ENCODE results near the gene CAMK1D.

The CAMK1D gene

GRCh38 chr10:12375076-12375504, 25.7 kb downstream of the CAMK1D start:
- DNase-seq (ENCODE audit: low read depth in 3 of 3): no peak

- no peak for DNase-seq (ENCODE audit: low read depth in 3 of 3)
These were observed 26.9 kb downstream of the CAMK1D start for GRCh38 chr10:12376211-12376610.

GRCh38 chr10:12377658-12378290, 28.4 kb downstream of the CAMK1D start:
- no peak for DNase-seq (ENCODE audit: low read depth in 3 of 3)

GRCh38 chr10:12380999-12381398, 31.7 kb downstream of the CAMK1D start:
- no peak for DNase-seq (ENCODE audit: low read depth in 3 of 3)

- DNase-seq (ENCODE audit: low read depth in 3 of 3): no peak
These were observed 32.3 kb downstream of the CAMK1D start for GRCh38 chr10:12381536-12382156.

- DNase-seq (ENCODE audit: low read depth in 3 of 3): no peak
These were observed 32.8 kb downstream of the CAMK1D start for GRCh38 chr10:12382157-12382548.

- DNase-seq (ENCODE audit: low read depth in 3 of 3): no peak
These were observed 33.7 kb downstream of the CAMK1D start for GRCh38 chr10:12382956-12383531.

- no peak for DNase-seq (ENCODE audit: low read depth in 3 of 3)
These were observed 35.6 kb downstream of the CAMK1D start for GRCh38 chr10:12384906-12385305.

- no peak for DNase-seq (ENCODE audit: low read depth in 3 of 3)
These were observed 38.3 kb downstream of the CAMK1D start for GRCh38 chr10:12387561-12388210.

- DNase-seq (ENCODE audit: low read depth in 3 of 3): no peak
These were observed 39.3 kb downstream of the CAMK1D start for GRCh38 chr10:12388671-12389070.

GRCh38 chr10:12389154-12389734, 39.9 kb downstream of the CAMK1D start:
- DNase-seq (ENCODE audit: low read depth in 3 of 3): no peak

GRCh38 chr10:12390733-12391132, 41.4 kb downstream of the CAMK1D start:
- no peak for DNase-seq (ENCODE audit: low read depth in 3 of 3)

GRCh38 chr10:12391206-12391605, 41.9 kb downstream of the CAMK1D start:
- no peak for DNase-seq (ENCODE audit: low read depth in 3 of 3)

- DNase-seq (ENCODE audit: low read depth in 3 of 3): no peak
These were observed 44.5 kb downstream of the CAMK1D start for GRCh38 chr10:12393831-12394230.

- DNase-seq (ENCODE audit: low read depth in 3 of 3): no peak
These were observed 45.1 kb downstream of the CAMK1D start for GRCh38 chr10:12394241-12395033.

- DNase-seq (ENCODE audit: low read depth in 3 of 3): no peak
These were observed 46.7 kb downstream of the CAMK1D start for GRCh38 chr10:12396093-12396492.

GRCh38 chr10:12396567-12396966, 47.2 kb downstream of the CAMK1D start:
- DNase-seq (ENCODE audit: low read depth in 3 of 3): no peak

- DNase-seq (ENCODE audit: low read depth in 3 of 3): no peak
These were observed 48.0 kb downstream of the CAMK1D start for GRCh38 chr10:12397147-12397896.

GRCh38 chr10:12397941-12398340, 48.6 kb downstream of the CAMK1D start:
- no peak for DNase-seq (ENCODE audit: low read depth in 3 of 3)

- no peak for DNase-seq (ENCODE audit: low read depth in 3 of 3)
These were observed 51.1 kb downstream of the CAMK1D start for GRCh38 chr10:12400266-12400931.

Data from stimulated activated CD4-positive, alpha-beta T cell treated with anti-CD3 and anti-CD28 coated beads, TNF-alpha, amount 100 ng/mL, for 24 hours (primary cell).